ENCODE results near the gene PTPRN2. TPM values are rescaled to one million over a fixed set of nuclear protein-coding genes. Genes with fewer than 3 reads are reported as not detected.
"Not testable (repeated sequence)": the region's sequence is repeated elsewhere in the genome, so short reads cannot be mapped to it uniquely, and the experiment has no call there.

PTPRN2 gene
- total RNA-seq, 1 donor from 2014 or later = 1.8 TPM

DNA sequence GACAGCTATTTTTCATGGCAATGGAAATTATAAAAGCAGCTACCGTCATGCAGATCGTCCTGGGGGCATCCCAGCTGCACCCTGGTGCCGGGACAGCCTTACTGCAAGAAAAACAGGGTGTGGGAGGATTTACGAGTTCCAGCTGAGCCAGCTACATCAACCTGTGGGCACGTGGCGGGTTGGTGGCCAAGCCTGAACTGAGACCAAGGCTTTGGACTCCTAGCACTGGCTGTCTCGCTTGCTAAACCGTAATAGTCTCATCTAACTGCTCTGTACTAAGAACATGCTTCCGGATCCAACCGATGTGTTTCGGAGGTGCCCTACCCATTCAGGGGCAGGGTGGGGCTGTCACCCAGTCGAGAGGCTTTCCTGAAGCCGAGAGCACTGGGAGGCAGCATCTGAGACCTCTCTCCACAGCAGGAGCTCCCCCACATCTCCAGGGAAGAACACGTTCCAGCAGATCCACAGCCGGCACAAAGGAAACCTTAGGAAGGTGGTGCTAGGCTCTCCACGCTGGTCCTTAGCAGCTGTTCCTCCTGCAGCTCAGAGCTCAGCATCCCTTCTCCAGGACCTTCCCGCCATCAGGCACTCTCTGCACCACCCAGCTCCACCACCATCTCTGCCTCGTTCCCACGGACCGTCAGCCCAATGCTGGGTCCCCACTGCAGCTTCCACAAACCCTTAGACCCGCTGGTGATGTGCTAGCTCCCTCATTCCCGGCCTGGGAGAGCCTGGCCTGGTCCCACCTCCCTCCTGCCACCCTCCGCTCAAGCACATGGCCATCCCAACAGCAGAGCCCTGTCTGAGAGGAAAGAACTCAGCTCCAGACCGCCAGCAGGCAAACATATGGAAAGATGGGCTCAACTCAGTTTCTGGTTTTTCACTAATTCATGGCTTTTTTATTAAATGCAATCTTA lies 158.5 kb downstream of the PTPRN2 start:
- POLR2A ChIA-PET = no interaction called here

DNA sequence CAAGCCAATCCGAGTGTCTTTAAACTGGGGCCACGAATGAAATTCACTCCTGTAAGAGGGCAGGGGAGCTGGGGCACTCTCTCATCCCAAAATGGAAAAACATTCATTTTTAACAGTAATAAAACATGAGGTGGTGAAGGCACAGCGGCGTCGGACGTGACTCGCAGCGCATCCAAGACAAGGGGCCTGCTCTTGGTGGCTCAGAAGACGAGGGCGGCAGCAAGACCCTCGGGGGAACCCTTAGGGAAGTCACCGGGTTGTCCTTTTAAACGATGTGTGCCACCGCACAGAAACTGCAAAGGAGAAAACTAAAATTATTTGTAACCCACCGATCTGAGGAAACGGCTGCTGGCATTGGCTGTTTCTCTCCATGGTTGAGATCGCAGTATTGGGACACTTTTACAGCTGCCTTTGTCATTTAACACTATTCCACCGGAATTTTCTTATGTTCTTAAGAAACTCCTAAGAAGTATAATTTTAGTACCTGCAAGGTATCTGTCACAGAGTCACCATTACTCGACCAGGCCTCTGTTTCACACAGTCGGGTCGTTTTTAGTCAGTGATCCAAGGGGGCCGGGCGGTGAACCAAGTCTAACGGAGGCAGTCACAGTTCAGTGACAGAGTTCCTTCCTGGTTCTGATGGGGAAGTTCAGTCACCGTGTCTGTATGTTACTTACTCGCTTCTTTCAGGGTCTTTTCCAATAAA lies 159.3 kb downstream of the PTPRN2 start:
- DNase-seq (no peak), ATAC-seq (ENCODE audit: low read depth) (no peak)
- peaks cover 16% of the 10 kb centered on the region for H3K4me1 Mint-ChIP-seq
- TF ChIP-seq, protein P1, sequence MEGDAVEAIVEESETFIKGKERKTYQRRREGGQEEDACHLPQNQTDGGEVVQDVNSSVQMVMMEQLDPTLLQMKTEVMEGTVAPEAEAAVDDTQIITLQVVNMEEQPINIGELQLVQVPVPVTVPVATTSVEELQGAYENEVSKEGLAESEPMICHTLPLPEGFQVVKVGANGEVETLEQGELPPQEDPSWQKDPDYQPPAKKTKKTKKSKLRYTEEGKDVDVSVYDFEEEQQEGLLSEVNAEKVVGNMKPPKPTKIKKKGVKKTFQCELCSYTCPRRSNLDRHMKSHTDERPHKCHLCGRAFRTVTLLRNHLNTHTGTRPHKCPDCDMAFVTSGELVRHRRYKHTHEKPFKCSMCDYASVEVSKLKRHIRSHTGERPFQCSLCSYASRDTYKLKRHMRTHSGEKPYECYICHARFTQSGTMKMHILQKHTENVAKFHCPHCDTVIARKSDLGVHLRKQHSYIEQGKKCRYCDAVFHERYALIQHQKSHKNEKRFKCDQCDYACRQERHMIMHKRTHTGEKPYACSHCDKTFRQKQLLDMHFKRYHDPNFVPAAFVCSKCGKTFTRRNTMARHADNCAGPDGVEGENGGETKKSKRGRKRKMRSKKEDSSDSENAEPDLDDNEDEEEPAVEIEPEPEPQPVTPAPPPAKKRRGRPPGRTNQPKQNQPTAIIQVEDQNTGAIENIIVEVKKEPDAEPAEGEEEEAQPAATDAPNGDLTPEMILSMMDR (IDR thresholded peaks at IDR 0.05) = no peak
- H3K36me3 Mint-ChIP-seq (ENCODE audit: low read depth) = no peaks in the 10 kb centered on the region
- H3K27me3 Mint-ChIP-seq = no peaks in the 10 kb centered on the region
- H3K9me3 Mint-ChIP-seq = no peaks in the 10 kb centered on the region
- no peak overlapping the region for H3K4me3 Mint-ChIP-seq
- intact Hi-C loops (cut with micrococcal nuclease) = no loop called here
- ChIA-PET POLR2A (no interaction called here), CTCF (no interaction called here)
- H3K27ac Mint-ChIP-seq = no peak overlapping the region

More for the DNA sequence above, 158.5 kb downstream of the PTPRN2 start:
- DNase-seq (no peak), ATAC-seq (ENCODE audit: low read depth) (no peak)
- TF ChIP-seq, protein P1 (IDR thresholded peaks at IDR 0.05) = no peak
- CTCF ChIA-PET = no interaction called here
- H3K36me3 Mint-ChIP-seq (ENCODE audit: low read depth) = no peaks in the 10 kb centered on the region
- H3K9me3 Mint-ChIP-seq = no peaks in the 10 kb centered on the region
- no peak overlapping the region for H3K27ac Mint-ChIP-seq
- no peak overlapping the region for H3K4me3 Mint-ChIP-seq
- peaks cover 16% of the 10 kb centered on the region for H3K4me1 Mint-ChIP-seq
- H3K27me3 Mint-ChIP-seq = no peaks in the 10 kb centered on the region
- intact Hi-C loops (cut with micrococcal nuclease) = no loop called here

- ATAC-seq (ENCODE audit: low read depth); H3K4me3 Mint-ChIP-seq; H3K36me3 Mint-ChIP-seq (ENCODE audit: low read depth); CTCF ChIA-PET; H3K27ac Mint-ChIP-seq; intact Hi-C loops (cut with micrococcal nuclease); POLR2A ChIA-PET; H3K27me3 Mint-ChIP-seq; DNase-seq; H3K9me3 Mint-ChIP-seq: not testable (repeated sequence)
- H3K4me1 Mint-ChIP-seq = peaks cover 12% of the 10 kb centered on the region
Observed at GRCh38 chr7:158425676-158426075, 161.9 kb downstream of the PTPRN2 start.

DNA sequence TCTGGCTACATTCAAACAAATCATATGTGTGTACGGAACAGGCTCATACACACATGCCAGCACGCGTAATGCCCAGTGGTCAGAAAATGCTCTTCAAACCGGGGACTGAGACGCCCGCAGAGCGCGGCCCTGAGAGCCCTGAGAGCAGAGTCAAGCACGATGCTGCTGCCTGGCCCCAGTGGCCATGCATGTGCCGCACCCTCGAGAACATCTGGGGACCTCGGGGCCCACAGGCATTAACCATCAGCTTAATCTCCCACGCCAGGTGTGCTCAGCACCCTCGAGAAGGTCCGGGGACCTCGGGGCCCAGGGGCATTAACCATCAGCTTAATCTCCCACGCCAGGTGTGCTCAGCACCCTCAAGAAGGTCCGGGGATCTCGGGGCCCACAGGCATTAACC lies 163.1 kb downstream of the PTPRN2 start:
- peaks cover 12% of the 10 kb centered on the region for H3K4me1 Mint-ChIP-seq
- ChIA-PET CTCF (no interaction called here), POLR2A (no interaction called here)
- no peaks in the 10 kb centered on the region for H3K27me3 Mint-ChIP-seq
- no peaks in the 10 kb centered on the region for H3K9me3 Mint-ChIP-seq
- no peak overlapping the region for H3K4me3 Mint-ChIP-seq
- H3K36me3 Mint-ChIP-seq (ENCODE audit: low read depth) = no peaks in the 10 kb centered on the region
- no peak overlapping the region for H3K27ac Mint-ChIP-seq
- no peak for ATAC-seq (ENCODE audit: low read depth)
- TF ChIP-seq, protein P1 (IDR thresholded peaks at IDR 0.05) = no peak
- no peak for DNase-seq
- intact Hi-C loops (cut with micrococcal nuclease) = no loop called here

- CTCF ChIA-PET = no interaction called here
- Mint-ChIP-seq H3K4me1 (peaks cover 9% of the 10 kb centered on the region), H3K36me3 (ENCODE audit: low read depth) (no peaks in the 10 kb centered on the region), H3K9me3 (no peaks in the 10 kb centered on the region), H3K27me3 (no peaks in the 10 kb centered on the region), H3K4me3 (no peak overlapping the region), H3K27ac (no peak overlapping the region)
- no peak for DNase-seq
- TF ChIP-seq, protein P1 (IDR thresholded peaks at IDR 0.05) = no peak
- no peak for ATAC-seq (ENCODE audit: low read depth)
- POLR2A ChIA-PET = no interaction called here
- intact Hi-C loops (cut with micrococcal nuclease) = no loop called here
Observed at GRCh38 chr7:158424011-158424410, 163.6 kb downstream of the PTPRN2 start.
